ENCODE data around the gene KIF20A. TPM values are rescaled to one million over a fixed set of nuclear protein-coding genes. Genes with fewer than 3 reads are reported as not detected.

Gene KIF20A
- polyA plus RNA-seq, 1 of the 3 experiments (the other 2 are of a cell fraction), result 16.0 TPM

GRCh38 chr5:138157626-138158025 lies 21.3 kb upstream of the KIF20A start:
- Histone ChIP-seq H3K79me2 (ENCODE audit: insufficient read depth) (no peaks in the 10 kb centered on the region), H3K36me3 (replicated peaks in 1 of 2; ENCODE audit: control insufficient read depth in 1 of 2, insufficient read depth in 2 of 2, low read length in 1 of 2) (peaks cover 53 to 58% of the 10 kb centered on the region in 2 experiments), H3K27ac (ENCODE audit: low read depth in 2 of 2, low read length in 1 of 2) (no peak overlapping the region), H2AFZ (ENCODE audit: low read depth) (no peak overlapping the region), H3K9me3 (no peaks in the 10 kb centered on the region), H3F3A (replicated peaks; ENCODE audit: insufficient read depth) (peaks cover 20% of the 10 kb centered on the region), H3K9me2 (no peaks in the 10 kb centered on the region), H3K4me2 (no peak overlapping the region), H3K9ac (no peak overlapping the region), H3K27me3 (ENCODE audit: insufficient read depth) (no peaks in the 10 kb centered on the region), H3K4me1 (ENCODE audit: control insufficient read depth in 1 of 2, insufficient read depth in 2 of 2, low read depth in 1 of 2, low read length in 1 of 2) (no peaks in the 10 kb centered on the region), H4K20me1 (ENCODE audit: insufficient read depth) (0 out of 2 replicates have a peak, but pooled peaks cover 4% of the 10 kb centered on the region), H3K4me3 (ENCODE audit: low read depth in 2 of 2, low read length in 1 of 2) (no peak overlapping the region)
- TF ChIP-seq POLR2AphosphoS5 (IDR thresholded peaks at IDR 0.05; ENCODE audit: low read depth, low read length) (no peak), FOSL2 (IDR thresholded peaks at IDR 0.05; ENCODE audit: borderline replicate concordance, low read depth) (no peak), TEAD4 (IDR thresholded peaks at IDR 0.05; ENCODE audit: borderline replicate concordance, insufficient read depth) (no peak), TCF12 (IDR thresholded peaks at IDR 0.05) (no peak)
- POLR2A ChIA-PET, result no interaction called here
- WGBS (ENCODE audit: low lambda C conversion rate), result 100% methylated on average over 1 of the region's 1 CpG
- no peak for DNase-seq
- CTCF ChIA-PET, result no interaction called here

DNA sequence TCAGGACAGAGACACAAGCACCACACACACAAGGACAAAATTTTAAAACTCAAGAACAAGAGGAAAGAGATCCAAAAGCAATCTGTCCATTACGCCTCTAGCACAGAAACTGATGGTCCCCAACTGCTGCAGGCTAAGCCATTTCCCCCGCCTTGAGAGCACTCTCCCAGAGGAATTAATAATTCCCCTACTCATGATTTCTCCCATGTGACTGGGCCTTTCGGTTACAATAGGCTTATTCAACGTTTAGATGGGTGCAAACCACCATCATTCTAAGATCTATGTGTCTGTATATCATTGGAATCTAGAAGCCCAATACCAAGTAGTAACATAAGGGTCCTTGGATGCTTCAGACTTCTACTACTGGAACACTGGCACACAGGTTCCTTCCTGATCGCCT lies 19.2 kb upstream of the KIF20A start:
- DNase-seq, result no peak
- CTCF ChIA-PET, result no interaction called here
- Histone ChIP-seq H3K9me3 (no peaks in the 10 kb centered on the region), H3K79me2 (ENCODE audit: insufficient read depth) (peaks cover 8% of the 10 kb centered on the region; the same call in 1 of the 2 replicates), H2AFZ (ENCODE audit: low read depth) (no peak overlapping the region), H4K20me1 (ENCODE audit: insufficient read depth) (0 out of 2 replicates have a peak, but pooled peaks cover 4% of the 10 kb centered on the region), H3K27me3 (ENCODE audit: insufficient read depth) (no peaks in the 10 kb centered on the region), H3K36me3 (replicated peaks in 1 of 2; ENCODE audit: control insufficient read depth in 1 of 2, insufficient read depth in 2 of 2, low read length in 1 of 2) (peaks cover 73 to 78% of the 10 kb centered on the region in 2 experiments), H3K4me3 (ENCODE audit: low read depth in 2 of 2, low read length in 1 of 2) (no peak overlapping the region), H3K4me2 (no peak overlapping the region), H3K9me2 (no peaks in the 10 kb centered on the region), H3K27ac (ENCODE audit: low read depth in 2 of 2, low read length in 1 of 2) (no peak overlapping the region), H3K9ac (no peak overlapping the region), H3K4me1 (ENCODE audit: control insufficient read depth in 1 of 2, insufficient read depth in 2 of 2, low read depth in 1 of 2, low read length in 1 of 2) (no peaks in the 10 kb centered on the region), H3F3A (replicated peaks; ENCODE audit: insufficient read depth) (peaks cover 16% of the 10 kb centered on the region)
- TF ChIP-seq GABPA (IDR thresholded peaks at IDR 0.05; ENCODE audit: low read depth) (no peak), FOSL2 (IDR thresholded peaks at IDR 0.05; ENCODE audit: borderline replicate concordance, low read depth) (no peak), PBX3 (IDR thresholded peaks at IDR 0.05) (no peak), EP300 (IDR thresholded peaks at IDR 0.05; ENCODE audit: borderline replicate concordance in 1 of 2, low read depth in 1 of 2, low read length in 1 of 2) (no peak), RFX5 (IDR thresholded peaks at IDR 0.05; ENCODE audit: low read length) (no peak), POLR2AphosphoS5 (IDR thresholded peaks at IDR 0.05; ENCODE audit: low read depth, low read length) (no peak)
- TF ChIP-seq, protein P1, sequence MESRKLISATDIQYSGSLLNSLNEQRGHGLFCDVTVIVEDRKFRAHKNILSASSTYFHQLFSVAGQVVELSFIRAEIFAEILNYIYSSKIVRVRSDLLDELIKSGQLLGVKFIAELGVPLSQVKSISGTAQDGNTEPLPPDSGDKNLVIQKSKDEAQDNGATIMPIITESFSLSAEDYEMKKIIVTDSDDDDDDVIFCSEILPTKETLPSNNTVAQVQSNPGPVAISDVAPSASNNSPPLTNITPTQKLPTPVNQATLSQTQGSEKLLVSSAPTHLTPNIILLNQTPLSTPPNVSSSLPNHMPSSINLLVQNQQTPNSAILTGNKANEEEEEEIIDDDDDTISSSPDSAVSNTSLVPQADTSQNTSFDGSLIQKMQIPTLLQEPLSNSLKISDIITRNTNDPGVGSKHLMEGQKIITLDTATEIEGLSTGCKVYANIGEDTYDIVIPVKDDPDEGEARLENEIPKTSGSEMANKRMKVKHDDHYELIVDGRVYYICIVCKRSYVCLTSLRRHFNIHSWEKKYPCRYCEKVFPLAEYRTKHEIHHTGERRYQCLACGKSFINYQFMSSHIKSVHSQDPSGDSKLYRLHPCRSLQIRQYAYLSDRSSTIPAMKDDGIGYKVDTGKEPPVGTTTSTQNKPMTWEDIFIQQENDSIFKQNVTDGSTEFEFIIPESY (IDR thresholded peaks at IDR 0.05; ENCODE audit: borderline replicate concordance, low read depth), result no peak
- POLR2A ChIA-PET, result no interaction called here
- WGBS (ENCODE audit: low lambda C conversion rate), result 99% methylated on average over 4 of the region's 5 CpGs

Measured in SK-N-SH (cell line).